HG02884 (cell line): ENCODE data around the gene RCSD1.
"Not testable (repeated sequence)": the region's sequence is repeated elsewhere in the genome, so short reads cannot be mapped to it uniquely, and the experiment has no call there.

ENCODE experiments used
- ATAC-seq: cut with Tn5 transposase; IDR thresholded peaks from one replicate; pipeline ENCODE4 v1.9.1; 2021; ENCODE audit warnings: mild to moderate bottlenecking, moderate library complexity; ENCODE audit not compliant: unreplicated experiment

The RCSD1 gene

DNA sequence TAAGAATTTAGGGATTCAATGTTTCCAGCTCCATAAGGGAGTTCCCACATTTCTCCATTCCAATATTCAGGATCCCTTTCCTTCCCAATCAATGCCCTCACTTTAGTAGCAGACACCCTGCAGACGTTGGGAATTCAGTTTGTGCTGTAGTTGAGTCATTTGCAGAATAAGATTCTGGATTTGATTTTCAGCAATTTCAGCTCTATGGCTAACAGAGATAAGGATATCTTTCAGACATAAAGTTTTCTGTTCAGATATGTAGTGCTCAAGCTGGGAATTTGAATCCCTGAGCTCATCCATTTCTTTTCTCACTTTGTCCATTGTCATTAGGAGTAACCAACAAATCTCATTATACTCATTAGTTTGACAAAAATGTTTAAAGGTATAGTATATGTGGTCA lies 104.8 kb downstream of the RCSD1 start:
- no peak for ATAC-seq

DNA sequence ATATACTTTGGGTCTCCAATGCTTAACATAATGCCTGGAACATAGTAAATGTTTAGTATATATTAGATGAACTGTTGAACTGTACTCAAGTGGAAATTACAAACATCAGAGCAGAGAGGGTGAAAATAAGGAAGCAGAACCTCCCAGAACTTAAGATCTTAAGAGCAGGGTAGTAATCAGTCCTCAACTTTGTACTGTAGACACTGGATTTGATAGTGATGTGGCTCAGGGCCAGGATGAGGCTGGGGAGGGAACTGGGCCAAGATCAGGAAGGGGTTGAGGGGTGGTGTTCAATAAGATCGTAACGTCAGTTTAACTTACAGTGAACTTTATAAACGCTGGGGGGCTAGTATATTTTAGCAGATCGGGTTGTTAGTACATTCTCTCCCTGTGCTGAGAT lies 107.1 kb downstream of the RCSD1 start:
- ATAC-seq = no peak

DNA sequence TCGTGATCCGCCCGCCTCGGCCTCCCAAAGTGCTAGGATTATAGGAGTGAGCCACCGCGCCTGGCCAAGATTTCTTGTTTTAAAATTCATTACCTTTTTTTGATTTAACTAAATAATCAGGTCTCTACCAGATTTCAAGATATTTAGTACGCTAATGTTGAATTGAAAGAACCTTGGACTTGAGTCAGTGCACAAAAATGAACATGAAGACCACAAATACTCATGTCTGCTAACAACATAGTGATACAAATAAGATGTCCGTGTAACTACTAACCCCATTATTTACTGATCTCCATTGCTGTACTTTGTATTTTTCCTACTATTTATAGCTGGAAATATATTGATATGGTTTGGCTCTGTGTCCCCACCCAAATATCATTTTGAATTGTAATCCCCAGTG lies 108.1 kb downstream of the RCSD1 start:
- ATAC-seq = no peak

DNA sequence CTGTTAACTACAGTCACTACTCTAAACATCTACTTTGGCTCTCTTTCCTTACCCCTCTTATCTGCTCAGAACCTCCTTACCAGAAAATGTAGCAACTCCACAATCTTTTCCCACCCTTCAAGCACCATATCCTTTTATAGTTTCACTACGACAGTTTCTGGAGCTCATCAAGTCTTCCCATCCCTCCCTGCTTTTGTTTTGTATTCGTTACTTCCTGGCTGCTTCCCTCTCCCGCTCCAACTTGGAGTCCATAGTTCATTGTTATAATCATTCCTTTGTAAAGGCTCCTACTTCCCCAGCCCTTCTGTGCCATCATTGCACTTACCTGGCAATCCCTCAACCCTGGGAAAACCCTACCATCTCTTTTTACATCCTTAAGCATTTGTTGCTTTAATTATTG lies 109.7 kb downstream of the RCSD1 start:
- no peak for ATAC-seq

DNA sequence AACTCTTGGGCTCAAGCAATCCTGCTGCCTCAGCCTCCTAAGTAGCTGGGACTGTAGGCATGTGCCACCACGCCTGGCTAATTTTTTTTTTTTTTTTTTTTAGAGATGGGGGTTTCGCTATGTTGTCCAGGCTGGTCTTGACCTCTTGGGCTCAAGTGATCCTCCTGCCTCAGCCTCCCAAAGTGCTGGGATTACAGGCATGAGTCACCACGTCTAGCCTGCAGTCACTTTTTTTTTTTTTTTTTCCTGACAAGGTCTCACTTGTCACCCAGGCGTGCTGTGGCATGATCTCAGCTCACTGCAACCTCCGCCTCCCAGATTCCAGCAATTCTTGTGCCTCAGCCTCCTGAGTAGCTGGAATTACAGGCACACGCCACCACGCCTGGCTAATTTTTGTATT lies 111.1 kb downstream of the RCSD1 start:
- not testable (repeated sequence) for ATAC-seq

DNA sequence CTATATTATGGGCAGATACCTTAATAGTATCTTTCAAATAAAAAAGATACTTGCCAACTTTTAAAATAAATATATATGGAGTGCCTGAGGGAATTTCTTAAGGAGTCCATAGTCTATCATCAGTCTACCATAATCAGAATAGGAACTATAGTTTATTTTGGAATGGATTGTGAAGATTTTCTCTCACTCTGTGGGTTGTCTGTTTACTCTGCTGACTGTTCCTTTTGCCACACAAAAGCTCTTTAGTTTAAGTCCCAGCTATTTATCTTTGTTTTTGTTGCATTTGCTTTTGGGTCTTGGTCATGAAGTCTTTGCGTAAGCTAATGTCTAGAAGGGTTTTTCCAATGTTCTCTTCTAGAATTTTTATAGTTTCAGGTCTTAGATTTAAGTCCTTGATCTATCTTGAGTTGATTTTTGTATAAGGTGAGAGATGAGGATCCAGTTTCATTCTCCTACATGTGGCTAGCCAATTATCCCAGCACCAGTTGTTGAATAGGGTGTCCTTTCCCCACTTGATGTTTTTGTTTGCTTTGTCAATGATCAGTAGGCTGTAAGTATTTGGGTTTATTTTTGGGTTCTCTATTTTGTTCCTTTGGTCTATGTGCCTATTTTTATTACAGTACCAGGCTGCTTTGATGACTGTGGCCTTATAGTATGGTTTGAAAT lies 112.5 kb downstream of the RCSD1 start:
- not testable (repeated sequence) for ATAC-seq

DNA sequence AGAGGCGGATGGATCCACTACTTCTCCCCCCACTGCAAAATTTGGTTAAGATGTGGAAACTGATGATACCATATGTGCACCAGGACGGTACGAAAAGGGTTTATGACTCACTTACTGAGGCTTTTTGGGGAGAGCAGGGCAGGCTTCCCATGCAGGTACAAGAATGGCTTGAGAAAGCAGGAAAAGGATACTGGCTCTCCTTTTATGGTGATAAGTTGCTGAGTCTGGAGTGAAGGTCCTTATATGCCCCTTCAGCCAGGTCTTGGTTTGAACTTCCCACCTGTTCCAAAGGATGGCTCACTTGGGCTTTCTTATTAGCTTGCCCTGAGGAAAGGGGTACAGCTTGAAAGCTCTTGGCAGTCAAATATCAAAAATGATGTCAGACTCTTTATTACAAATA lies 114.9 kb downstream of the RCSD1 start:
- ATAC-seq = no peak

DNA sequence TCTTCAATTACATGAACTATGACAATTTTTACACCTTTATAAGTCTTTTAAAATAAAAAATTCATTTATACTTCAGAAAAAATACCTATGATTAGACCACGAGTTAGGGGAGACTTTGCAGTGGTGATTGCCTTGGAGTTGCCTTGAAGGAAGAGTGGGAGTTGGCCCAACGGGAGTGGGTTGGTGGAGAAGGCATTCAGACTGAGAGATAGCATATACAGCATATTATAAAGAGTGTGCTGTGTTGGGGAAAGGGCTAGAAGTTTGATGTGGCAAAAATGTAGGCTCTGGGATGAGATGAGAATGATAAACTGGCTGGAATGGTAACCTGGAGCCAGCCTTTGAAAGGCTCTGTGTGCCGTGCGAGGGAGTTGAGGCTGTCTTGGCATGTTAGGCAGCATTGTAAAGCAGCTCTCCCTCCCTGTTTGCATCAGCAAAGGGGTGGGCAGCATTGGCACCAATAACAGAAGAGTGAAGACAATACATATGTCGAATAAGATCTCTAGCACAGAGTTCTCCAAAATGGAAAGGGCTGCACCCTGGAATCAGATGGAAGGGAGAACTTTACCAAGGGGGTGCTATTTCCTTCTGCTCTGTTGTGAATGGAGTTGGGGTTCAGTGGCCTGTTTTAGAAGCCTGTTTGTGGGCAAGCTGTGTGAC lies 116.1 kb downstream of the RCSD1 start:
- ATAC-seq = no peak

DNA sequence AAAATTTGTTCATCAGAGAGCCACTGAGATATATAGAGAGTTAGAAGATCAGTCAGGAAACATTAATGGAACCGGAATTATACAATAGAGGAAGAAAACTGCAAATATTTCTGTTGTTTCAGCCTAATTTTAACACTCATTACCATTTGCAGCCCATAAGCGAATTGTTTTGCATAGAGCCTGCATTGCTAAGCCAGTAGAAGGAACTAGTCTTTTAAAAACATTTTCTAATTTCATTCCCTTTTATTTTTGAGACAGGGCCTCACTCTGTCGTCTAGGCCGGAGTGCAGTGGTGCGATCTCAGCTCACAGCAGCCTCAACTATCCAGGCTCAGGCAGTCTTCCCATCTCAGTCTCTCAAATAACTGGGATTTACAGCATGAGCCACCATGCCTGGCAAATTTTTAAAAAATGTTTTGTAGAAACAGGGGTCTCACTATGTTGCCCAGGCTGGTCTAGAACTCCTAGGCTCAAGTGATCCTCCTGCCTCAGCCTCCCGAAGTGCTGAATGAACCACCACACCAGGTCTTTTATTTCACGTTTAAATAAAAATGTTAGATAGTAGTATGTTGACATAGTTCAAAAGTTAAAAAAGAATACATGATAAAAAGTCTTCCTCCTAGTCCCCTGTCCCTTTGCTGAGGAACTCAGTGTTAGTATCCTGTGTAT lies 117.1 kb downstream of the RCSD1 start:
- no peak for ATAC-seq

DNA sequence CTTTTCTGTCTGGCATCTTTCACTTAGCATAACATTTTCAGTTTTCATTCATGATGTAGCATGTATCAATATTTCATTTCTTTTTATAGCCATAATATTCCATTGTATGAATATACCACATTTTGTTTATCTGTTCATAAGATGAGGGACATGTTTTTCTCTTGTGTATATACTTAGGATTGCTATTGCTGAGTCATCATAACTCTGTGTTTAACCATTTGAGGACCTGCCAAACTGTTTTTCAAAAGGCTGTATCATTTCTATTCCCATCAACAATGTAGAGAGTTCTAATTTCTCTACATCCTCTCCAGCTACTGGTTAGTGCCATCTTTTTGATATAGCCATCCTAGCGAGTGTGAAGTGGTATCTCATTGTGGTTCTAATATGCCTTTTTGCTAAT lies 118.0 kb downstream of the RCSD1 start:
- no peak for ATAC-seq

DNA sequence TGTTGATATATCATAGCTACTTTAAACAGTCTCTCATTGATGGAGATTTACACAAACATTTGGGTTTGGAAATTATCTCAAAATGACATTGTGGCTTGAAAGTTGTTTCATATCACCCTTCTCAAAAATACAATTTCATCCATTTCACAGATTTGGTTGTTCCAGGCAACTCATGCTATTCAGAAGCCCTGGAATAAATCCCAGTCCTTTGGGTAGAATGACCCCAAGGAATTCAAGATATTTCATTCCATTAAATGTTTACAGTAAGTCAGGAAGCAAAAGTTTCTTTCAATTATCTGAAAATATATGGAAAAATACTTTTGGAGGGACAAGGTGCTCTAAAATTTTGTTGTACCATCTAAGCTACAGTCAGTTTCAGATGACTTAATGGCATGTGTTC lies 118.9 kb downstream of the RCSD1 start:
- ATAC-seq = no peak

DNA sequence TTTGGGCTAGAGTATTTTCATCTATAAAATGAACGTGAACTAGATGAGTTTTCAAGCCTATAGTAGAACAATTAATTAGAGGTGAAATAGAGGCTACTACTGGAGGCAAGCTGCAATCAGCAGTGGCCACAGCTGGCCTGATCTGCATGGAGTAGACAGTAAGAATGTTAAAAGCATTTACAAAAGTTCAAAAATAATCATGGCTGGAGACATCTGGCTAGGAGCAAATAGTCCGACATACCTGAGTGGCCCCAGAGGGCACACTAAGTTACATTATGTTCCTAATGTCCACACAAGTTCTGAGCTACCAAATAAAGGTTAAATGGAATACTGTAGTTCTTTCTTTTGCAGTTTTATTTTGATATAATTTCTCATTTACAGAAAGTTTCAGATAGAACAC lies 119.7 kb downstream of the RCSD1 start:
- ATAC-seq = no peak

DNA sequence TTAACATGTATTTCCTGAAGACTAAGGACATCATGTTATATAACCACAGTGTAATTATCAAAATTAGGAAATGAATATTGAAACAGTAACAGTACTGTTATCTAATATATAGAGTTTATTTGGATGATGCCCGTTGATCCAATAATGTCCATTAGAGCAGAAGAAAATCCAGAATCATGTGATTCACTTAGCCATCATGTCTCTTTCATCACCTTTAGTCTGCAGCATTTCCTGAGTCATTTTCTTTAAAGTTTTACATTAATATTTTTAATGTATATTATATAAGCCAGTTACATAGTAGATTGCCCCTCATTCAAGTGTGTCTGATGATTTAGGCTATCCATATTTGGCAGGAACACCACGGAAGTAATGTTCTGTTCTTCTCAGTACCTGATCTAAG lies 120.6 kb downstream of the RCSD1 start:
- no peak for ATAC-seq

DNA sequence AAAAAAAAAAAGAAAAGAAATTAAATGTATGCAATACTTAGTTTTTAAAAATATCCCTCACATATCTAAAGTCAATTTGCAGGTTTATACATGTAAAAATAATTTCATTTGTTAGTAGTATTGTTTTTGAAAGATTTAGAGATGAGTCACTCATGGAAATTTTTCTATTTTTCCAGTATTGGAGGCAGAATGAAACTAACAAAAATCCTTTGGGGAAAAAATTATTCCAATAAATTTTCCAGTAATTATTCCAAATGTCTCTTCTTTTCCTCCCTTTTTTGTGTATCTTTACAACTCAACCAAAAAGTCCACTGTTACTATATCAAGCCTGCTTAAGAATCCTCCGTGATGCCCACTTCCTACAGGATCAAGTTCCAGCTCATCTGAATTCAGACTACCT lies 121.6 kb downstream of the RCSD1 start:
- ATAC-seq = no peak

DNA sequence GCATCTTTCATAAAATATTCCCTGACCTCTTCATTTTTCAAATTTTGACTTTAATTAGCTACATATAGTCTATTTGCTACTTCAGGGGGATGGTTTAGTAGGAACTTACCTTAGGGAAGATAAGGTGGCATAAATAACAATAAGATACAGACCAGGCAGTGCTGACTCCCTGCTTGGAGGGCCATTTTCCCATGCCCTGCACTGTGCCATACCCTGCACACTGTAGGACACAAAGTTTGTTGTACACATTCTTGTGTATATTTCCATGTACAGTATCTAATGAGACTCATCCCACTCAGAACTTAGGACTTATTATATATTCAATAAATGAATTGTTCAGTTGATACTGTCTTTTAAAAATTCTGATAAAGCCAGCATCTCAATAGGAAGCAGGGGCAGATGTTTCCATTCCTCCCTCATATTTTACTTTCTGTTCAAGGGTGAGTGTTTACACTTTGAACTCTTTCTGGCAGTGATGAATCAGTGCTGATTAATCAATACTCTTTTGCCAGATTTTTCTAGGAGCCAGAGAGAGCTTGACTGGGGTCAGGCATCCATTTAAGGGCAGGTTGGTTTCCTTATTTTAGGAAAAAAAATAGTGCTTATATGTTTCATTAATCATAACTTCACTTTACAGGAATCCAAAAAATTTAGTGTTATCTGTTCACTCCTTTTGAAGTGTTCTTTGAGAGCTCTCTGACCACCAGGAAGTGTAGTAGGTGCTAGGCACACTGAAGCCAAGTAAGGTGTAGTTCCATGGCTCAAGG lies 122.4 kb downstream of the RCSD1 start:
- ATAC-seq = no peak

DNA sequence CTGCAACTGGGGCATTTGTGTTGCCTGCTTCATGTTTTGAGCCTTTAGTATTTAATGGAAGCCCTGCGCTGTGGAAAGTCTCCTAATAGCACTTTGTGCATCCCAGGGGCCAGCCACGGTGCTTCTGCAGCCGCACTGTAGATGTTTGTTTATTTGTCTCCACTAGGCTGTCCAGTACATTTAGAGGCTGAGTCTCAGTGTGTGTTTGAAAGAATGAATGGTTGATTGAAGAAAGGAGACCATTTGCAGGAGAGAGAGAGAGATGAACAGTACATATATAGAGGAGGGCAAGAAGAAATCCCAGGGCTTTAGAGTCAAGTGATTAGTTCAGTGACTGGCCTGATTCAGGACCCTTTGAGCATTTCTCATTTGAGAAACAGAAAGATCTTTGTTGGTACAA lies 125.6 kb downstream of the RCSD1 start:
- ATAC-seq = no peak
